Left forelimb (tissue), 1 donor: ENCODE data around the gene ASB15.

Experiments used
- DNase-seq: peaks from one replicate; pipeline ENCODE4 v3.0.0-alpha.2; 2018; ENCODE audit warnings: low spot score

ASB15 gene

DNA sequence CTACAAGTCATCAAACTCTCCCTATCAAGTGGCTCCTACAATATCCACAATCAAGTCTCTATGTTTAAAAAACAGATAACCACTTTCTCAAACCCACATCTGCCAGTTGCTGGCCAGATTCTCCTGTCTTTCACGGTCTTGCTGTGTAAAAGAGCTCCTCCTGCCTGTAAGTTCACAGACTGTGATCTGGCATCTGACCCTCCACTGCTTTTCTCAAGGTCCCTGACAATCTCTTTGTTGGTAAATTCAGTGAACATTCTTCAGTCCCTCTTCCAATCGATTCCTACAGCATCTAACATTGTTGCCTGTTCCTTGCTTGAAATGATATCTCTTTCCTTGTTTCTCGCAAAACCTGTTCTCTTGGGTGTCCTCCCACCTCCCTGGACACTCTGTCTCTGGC is 35.6 kb downstream of the ASB15 start:
- no peak for DNase-seq

DNA sequence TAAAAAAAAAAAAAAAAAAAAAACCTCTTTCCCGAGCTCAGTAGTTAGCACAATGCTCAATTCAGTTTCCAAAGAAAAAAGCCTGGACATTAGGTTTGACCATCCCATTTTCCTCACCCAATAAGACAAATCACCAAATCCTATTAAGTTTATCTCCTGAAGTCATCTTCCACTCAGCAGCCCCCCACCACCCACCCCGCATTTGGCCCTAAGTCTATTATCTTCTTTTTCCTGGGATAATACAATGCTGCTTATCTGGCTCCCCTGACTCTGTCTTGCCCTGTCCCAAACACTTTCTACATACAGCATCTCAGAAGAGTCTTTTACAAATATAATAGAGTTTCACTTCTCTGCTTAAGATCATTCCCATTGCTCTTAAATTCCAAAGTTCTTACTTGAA is 36.3 kb downstream of the ASB15 start:
- no peak for DNase-seq

DNA sequence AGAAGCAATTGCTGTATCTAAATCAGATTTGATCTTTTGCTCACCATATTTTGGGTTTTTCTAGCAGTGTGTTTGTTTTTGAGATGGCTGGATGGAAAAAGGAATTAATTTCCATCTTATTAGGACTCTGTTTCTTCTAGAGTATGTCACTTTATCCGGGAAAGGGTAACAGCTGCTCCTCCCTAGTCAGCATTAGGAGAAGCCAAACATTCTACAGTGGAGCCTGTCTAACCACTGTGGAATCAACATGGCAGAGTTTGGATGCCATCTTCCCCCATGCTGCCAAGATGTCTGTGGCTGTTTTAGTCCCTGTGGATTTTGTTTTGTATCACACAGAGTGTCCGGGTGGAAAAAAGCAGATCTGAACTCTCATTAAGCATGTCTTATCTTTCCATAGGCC is 38.0 kb downstream of the ASB15 start:
- no peak for DNase-seq

DNA sequence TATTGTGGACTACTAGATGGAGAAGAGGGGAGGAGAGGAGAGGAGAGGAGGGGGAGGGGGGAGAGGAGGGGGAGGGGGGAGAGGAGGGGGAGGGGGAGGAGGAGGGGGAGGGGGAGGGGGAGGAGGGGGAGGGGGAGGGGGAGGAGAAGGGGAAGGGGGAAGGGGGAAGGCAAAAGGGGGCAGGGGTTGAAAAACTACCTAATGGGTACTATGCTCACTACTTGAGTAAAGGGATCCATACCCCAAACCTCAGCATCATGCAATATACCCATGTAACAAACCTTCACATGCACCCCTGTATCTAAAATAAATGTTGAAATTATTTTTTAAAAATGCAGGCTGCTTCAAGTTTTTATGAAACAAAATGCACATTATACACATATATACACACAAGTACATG is 39.0 kb downstream of the ASB15 start:
- no peak for DNase-seq

GRCh38 chr7:123641901-123642300 is 40.3 kb downstream of the ASB15 start:
- DNase-seq, result no peak

DNA sequence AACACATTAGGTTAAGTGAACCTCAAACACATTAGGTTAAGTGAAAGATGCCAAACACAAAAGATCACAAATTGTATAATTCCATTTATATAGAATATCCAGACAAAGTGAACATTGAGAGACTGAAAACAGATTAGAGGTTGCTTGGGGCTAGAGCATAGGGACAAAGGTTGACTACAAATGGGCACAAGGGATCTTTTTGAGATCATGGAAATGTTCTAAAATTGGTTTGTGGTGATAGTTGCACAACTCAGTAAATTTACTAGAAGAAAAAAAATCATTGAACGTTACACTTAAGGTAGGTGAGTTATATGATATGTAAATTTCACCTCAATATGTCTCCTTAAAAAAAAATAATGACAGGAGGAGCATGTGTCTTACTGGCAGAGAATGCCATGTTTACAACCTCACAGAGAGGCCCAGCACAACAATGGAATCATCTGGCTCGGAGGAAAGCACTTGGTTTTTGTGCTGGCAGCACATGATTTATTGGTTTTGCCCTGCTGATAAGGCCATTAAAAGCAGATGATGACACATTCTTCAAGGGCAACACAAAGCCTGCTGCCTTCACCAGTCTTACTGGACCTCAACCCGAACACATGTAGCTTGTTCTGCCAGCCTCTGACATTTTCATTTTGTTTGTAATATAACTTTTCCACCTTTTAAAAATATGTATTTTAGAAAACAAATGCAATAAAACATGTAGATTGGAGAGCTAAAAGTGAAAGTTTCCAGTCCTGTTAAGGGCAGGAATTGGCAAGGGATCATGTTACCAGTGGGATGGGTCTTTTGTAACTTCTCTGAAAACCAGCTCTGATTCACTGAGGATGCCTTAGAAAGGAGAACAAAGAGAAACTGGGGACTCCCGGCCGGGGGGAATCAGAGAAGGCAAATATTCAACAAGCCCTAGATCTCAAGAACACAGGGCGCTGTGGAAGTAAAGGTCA is 42.1 kb downstream of the ASB15 start:
- DNase-seq, result no peak

DNA sequence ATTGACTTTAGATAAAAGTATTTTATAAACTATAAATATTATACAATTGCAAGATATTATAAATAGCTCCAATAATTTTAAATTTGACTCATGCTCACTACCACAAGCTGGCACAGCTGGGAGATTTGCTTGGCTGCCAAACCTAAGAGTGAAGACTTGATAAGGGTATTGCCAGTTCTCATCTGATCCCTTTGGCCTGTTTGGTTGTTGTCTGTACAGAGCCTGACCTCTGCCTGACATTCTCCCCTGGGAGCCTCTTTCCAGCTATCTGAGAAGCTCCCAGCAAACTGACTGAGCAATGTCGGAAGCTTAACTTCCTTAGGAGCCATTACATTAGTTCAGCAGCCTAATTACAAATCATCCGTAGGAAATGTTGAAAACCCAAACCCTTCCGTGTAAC is 43.9 kb downstream of the ASB15 start:
- DNase-seq, result no peak

GRCh38 chr7:123647106-123647730 is 45.6 kb downstream of the ASB15 start:
- no peak for DNase-seq

GRCh38 chr7:123649964-123650363 is 48.3 kb downstream of the ASB15 start:
- no peak for DNase-seq

- no peak for DNase-seq
Observed at GRCh38 chr7:123650595-123650994, 49.0 kb downstream of the ASB15 start.

DNA sequence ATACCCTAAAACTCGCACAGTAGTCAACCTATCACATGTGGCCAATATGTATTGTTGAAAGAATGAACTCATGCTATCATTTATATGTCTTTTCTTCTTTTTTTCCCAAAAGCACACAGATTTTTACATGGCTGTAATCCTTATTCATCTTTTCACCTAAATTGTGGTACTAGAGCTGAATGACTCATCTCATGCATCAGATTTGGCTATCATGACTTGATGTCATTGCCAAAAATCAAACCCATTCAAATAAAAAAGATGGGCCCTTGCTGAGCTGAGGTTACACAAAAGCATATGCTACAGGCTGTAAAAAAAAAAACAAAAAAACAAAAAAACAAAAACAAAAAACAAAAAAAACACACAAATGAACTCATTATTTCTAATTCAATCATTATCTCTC is 50.8 kb downstream of the ASB15 start:
- no peak for DNase-seq

- no peak for DNase-seq
Observed at GRCh38 chr7:123653162-123653561, 51.5 kb downstream of the ASB15 start.

DNA sequence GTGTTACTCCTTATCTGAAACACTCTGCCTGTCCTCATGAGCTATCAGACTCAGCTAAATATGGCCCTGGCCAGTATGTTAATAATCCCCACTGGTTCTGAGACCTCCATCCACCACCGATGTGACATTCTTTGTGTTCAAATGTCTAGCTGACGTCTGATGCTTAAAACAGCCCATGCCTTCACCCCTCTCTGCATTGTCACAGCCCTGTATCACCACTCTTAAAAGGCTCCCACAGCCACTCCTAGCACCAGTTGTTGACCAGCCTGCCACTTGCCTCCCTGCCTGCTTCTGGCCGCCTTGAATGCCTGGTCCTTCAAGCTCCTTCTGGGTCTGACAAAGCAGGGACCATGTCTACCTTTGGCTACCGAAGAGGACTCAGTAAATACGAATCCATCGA is 54.0 kb downstream of the ASB15 start, which contains the start of gene LMOD2:
LMOD2 (plus strand) TSS at position 253 of the 400 bp plus-strand sequence; CDS start at position 351, 98 bp downstream.
- no peak for DNase-seq

GRCh38 chr7:123656544-123657303 is 55.1 kb downstream of the ASB15 start:
- no peak for DNase-seq

DNA sequence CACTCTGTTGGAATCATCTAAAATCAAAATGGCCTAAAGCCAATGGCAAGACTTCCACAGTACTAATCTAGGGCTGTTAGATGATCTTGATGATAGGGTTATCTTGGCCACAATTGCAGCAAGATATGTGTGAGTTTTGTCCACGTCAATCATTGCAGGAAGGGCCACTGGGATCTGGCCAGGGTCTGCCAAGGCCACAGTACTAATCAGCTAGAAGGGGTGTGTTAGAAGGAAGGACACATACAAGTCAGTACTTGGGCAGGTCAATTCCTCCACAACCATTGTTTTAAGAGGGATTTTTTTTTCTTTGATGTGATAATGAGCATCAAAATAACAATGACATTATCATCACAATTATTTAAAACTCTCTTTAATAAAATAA is 55.7 kb downstream of the ASB15 start:
- no peak for DNase-seq

DNA sequence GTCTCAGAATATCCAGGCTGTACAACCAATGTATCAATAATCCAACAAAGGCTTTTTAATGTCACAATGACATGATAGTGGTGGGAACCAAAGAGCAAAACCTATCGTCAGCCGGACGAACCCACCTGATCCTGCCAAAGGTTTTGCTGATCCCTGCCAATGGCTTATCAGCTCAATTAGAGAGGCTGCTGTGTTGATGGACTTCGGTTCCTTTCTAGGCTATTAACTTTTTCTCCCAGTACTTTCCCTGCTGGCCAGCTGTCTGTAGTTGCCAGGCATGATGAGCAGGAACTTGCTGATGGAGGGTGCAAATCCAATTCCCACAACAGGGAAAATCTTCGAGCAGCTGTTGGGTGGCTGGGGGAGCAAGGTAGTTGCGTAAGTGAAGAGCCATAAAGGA is 56.4 kb downstream of the ASB15 start:
- no peak for DNase-seq

GRCh38 chr7:123660514-123661354 is 59.1 kb downstream of the ASB15 start:
- DNase-seq, result no peak

GRCh38 chr7:123661765-123662164 is 60.1 kb downstream of the ASB15 start:
- no peak for DNase-seq

GRCh38 chr7:123662293-123662692 is 60.7 kb downstream of the ASB15 start:
- DNase-seq, result no peak

DNA sequence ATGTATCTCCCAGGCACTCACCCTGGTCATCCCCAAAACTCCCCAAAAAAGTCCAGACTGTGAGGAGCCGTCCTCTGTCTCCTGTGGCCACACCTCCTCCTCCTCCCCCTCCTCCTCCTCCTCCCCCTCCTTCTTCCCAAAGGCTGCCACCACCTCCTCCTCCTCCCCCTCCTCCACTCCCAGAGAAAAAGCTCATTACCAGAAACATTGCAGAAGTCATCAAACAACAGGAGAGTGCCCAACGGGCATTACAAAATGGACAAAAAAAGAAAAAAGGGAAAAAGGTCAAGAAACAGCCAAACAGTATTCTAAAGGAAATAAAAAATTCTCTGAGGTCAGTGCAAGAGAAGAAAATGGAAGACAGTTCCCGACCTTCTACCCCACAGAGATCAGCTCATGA is 61.1 kb downstream of the ASB15 start:
- DNase-seq, result no peak

- no peak for DNase-seq
Observed at GRCh38 chr7:123663200-123663599, 61.6 kb downstream of the ASB15 start.

DNA sequence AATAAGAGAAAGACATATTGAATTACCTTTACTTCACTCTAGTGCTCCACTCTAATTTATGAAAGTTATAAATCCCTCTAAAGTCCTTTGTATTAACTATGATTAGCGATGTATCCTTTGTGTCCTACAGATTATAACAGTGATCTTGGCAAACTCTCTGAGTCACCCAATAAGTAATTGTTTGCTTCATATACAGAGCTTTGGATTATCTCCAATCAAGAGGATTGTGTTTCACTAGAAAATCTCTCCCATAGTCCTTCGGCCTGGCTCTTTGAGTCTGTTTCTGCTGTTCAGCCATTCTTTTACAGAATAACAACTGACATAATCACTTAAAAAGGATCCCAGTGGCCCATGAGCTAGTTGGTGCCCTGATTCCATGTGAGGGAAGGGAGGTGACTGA is 63.5 kb downstream of the ASB15 start:
- no peak for DNase-seq
